ENCODE measurements around the gene C5orf46. TPM values are rescaled to one million over a fixed set of nuclear protein-coding genes. Genes with fewer than 3 reads are reported as not detected.
A peak's percentile ranks its signal among the peaks of the same experiment; 100 is the strongest.
"Not testable (repeated sequence)": the region's sequence is repeated elsewhere in the genome, so short reads cannot be mapped to it uniquely, and the experiment has no call there.

C5orf46 gene
- total RNA-seq: not detected
- polyA plus RNA-seq (2013, experiment 1 of 2): 0.78 TPM
- polyA plus RNA-seq (2013, experiment 2 of 2): not detected
- long read RNA-seq, experiment 1: 0 reads
- long read RNA-seq, experiment 2: 0 reads
- long read RNA-seq, experiment 3: 0 reads
- long read RNA-seq, experiment 4: 0 reads

DNA sequence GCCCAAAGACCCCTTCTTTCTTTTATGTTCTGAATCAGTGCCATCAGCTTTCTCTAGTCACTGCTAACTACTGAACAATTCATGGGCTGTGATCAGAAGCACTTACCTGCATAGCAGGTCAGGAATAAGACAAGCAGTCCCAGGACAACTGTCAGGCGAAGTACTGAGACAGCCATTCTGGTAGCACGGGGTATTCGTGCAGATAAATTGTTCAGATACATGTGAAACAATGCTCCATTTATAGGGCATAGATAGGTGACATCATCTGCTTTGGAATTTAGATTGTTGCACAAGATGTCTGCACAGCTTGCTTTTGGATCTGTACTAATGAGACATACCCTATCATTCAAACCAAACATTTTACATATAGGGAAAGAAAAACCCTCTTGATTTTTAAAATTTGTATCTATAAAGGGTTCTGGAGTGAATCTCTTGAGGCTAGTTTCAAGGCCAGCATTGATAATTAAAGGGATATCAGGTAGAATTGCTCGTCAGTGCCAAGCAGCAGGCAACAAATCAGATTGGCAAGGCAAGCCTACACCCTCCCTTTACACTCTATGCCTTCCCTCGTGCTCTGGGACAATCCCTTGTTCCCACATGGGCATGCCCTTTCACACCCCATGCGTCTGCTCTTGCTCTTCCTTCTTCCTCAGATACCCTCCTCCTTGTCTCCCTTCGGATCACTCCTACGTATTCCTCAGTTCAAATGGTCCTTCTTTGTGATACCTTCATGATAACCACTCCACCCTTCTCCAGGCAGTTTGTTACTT, at the start of gene C5orf46:
Gene C5orf46 (minus strand): TSS at position 213 of the 770 bp plus-strand sequence. CDS start 37 bp downstream, at position 176.
- 92 to 93% methylated on average over 6 to 8 of the region's 8 CpGs for WGBS, 2 experiments (ENCODE audit: insufficient coverage in 1 of 2, insufficient read length in 1 of 2)
- TF ChIP-seq, protein P1, sequence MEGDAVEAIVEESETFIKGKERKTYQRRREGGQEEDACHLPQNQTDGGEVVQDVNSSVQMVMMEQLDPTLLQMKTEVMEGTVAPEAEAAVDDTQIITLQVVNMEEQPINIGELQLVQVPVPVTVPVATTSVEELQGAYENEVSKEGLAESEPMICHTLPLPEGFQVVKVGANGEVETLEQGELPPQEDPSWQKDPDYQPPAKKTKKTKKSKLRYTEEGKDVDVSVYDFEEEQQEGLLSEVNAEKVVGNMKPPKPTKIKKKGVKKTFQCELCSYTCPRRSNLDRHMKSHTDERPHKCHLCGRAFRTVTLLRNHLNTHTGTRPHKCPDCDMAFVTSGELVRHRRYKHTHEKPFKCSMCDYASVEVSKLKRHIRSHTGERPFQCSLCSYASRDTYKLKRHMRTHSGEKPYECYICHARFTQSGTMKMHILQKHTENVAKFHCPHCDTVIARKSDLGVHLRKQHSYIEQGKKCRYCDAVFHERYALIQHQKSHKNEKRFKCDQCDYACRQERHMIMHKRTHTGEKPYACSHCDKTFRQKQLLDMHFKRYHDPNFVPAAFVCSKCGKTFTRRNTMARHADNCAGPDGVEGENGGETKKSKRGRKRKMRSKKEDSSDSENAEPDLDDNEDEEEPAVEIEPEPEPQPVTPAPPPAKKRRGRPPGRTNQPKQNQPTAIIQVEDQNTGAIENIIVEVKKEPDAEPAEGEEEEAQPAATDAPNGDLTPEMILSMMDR (conservative IDR thresholded peaks at IDR 0.05): no peak
- Histone ChIP-seq H3K4me1 (ENCODE audit: control insufficient read depth, insufficient read depth, low read length) (no peaks in the 10 kb centered on the region), H3K36me3 (ENCODE audit: control insufficient read depth, insufficient read depth, low read length) (no peaks in the 10 kb centered on the region), H3K9ac (ENCODE audit: extremely low read depth, low read length, poor library complexity, severe bottlenecking) (no peak within 1 kb of the TSS), H3K27ac (ENCODE audit: low read depth, low read length) (no peak within 1 kb of the TSS), H3K27me3 (ENCODE audit: control insufficient read depth, insufficient read depth, low read length, poor library complexity, severe bottlenecking) (no peaks in the 10 kb centered on the region), H3K4me3 (ENCODE audit: low read length) (no peak within 1 kb of the TSS), H3K9me3 (ENCODE audit: control insufficient read depth, low read length) (no peaks in the 10 kb centered on the region)
- DNase-seq: no peak
- H3K9me3 Mint-ChIP-seq: no peaks in the 10 kb centered on the region
- no peaks in the 10 kb centered on the region for H3K36me3 Mint-ChIP-seq (ENCODE audit: low read depth)
- no peak within 1 kb of the TSS for H3K27ac Mint-ChIP-seq
- no peak within 1 kb of the TSS for H3K4me3 Mint-ChIP-seq
- H3K27me3 Mint-ChIP-seq (ENCODE audit: insufficient read depth): no peaks in the 10 kb centered on the region
- peaks cover 3% of the 10 kb centered on the region for H3K4me1 Mint-ChIP-seq

DNA sequence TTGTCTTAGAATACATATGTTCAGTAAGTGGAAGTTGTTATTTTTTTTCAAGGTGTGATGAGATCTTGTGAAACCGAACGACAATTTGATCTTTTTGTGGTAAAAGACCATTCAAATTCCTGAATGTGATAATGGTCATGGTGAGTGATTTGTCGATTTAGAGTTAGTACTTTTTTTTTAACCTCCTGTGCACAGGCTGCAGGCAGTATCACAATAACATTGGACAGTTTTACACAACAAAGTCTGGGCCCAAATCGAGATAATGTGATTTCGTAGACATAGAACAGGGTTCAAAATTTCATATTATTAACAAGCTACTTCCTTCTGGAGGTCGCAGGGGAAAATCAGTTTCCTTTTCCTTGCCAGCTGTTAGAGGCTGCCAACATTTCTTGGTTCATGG, 48.6 kb upstream of the C5orf46 start:
- no peaks in the 10 kb centered on the region for H3K4me1 ChIP-seq (ENCODE audit: control insufficient read depth, insufficient read depth, low read length)
- Mint-ChIP-seq H3K27ac (no peak overlapping the region), H3K9me3 (peaks cover 13% of the 10 kb centered on the region), H3K27me3 (ENCODE audit: insufficient read depth) (no peaks in the 10 kb centered on the region), H3K4me1 (peaks cover 2% of the 10 kb centered on the region), H3K4me3 (no peak overlapping the region), H3K36me3 (ENCODE audit: low read depth) (peaks cover 43% of the 10 kb centered on the region)
- no peak for DNase-seq
- H3K27me3 ChIP-seq (ENCODE audit: control insufficient read depth, insufficient read depth, low read length, poor library complexity, severe bottlenecking): no peaks in the 10 kb centered on the region
- H3K27ac ChIP-seq (ENCODE audit: low read depth, low read length): no peak overlapping the region
- TF ChIP-seq, protein P1 (conservative IDR thresholded peaks at IDR 0.05): no peak
- H3K36me3 ChIP-seq (ENCODE audit: control insufficient read depth, insufficient read depth, low read length): no peaks in the 10 kb centered on the region
- no peak overlapping the region for H3K9ac ChIP-seq (ENCODE audit: extremely low read depth, low read length, poor library complexity, severe bottlenecking)
- no peak overlapping the region for H3K4me3 ChIP-seq (ENCODE audit: low read length)
- 87 to 91% methylated on average over 6 of the region's 6 CpGs for WGBS, 2 experiments (ENCODE audit: insufficient coverage in 1 of 2, insufficient read length in 1 of 2)
- H3K9me3 ChIP-seq (ENCODE audit: control insufficient read depth, low read length): peaks cover 5% of the 10 kb centered on the region

DNA sequence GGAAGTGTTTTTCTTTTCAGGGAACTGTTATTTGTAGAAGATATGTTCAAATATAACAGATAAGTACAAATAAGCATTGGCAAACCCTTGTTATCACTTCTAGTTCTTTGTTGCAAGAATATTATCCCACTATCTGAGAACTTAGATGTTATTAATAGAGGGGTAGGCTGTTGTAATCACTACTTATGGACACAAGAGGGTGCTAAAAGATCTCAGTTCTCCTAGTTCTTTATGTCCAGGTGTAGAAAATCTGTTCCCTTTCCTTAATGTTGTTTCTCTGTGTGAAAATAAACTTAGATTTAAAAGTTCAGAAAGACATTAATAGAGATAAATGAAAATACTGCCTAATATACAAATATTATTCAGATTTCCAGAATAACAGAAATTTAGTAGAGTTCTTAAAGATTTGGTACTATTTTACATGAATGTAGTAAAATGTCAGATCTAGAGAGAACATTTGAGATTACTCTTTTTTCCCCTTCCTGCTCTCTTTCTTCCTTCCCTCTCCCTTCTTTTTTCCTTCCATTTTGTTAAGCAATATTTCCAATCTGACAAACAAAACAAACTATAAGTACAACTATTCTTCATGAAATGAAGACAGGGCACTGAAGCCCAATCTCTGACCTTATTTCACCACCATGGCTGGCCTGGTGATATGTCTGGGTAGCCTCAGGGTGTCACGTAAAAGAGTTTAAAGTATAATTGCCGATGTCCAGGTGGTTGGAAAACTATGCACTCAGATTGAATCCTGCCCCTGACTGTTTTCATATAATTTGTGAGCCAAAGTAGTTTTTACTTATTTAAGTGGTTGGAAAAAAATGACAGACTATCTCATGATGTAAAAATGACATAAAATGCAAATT, 43.6 kb upstream of the C5orf46 start:
- no peaks in the 10 kb centered on the region for H3K27me3 ChIP-seq (ENCODE audit: control insufficient read depth, insufficient read depth, low read length, poor library complexity, severe bottlenecking)
- no peak overlapping the region for H3K4me3 ChIP-seq (ENCODE audit: low read length)
- H3K27ac ChIP-seq (ENCODE audit: low read depth, low read length): no peak overlapping the region
- TF ChIP-seq, protein P1 (conservative IDR thresholded peaks at IDR 0.05): peak; percentile 84
- H3K27me3 Mint-ChIP-seq (ENCODE audit: insufficient read depth): no peaks in the 10 kb centered on the region
- H3K9me3 Mint-ChIP-seq: peaks cover 5% of the 10 kb centered on the region
- no peak overlapping the region for H3K4me3 Mint-ChIP-seq
- H3K27ac Mint-ChIP-seq: no peak overlapping the region
- H3K9ac ChIP-seq (ENCODE audit: extremely low read depth, low read length, poor library complexity, severe bottlenecking): no peak overlapping the region
- peaks cover 13% of the 10 kb centered on the region for H3K4me1 Mint-ChIP-seq
- peaks cover 4% of the 10 kb centered on the region for H3K9me3 ChIP-seq (ENCODE audit: control insufficient read depth, low read length)
- 88 to 100% methylated on average over 1 to 2 of the region's 2 CpGs for WGBS, 2 experiments (ENCODE audit: insufficient coverage in 1 of 2, insufficient read length in 1 of 2)
- no peak for DNase-seq
- no peaks in the 10 kb centered on the region for H3K36me3 ChIP-seq (ENCODE audit: control insufficient read depth, insufficient read depth, low read length)
- peaks cover 12% of the 10 kb centered on the region for H3K36me3 Mint-ChIP-seq (ENCODE audit: low read depth)
- H3K4me1 ChIP-seq (ENCODE audit: control insufficient read depth, insufficient read depth, low read length): no peaks in the 10 kb centered on the region

DNA sequence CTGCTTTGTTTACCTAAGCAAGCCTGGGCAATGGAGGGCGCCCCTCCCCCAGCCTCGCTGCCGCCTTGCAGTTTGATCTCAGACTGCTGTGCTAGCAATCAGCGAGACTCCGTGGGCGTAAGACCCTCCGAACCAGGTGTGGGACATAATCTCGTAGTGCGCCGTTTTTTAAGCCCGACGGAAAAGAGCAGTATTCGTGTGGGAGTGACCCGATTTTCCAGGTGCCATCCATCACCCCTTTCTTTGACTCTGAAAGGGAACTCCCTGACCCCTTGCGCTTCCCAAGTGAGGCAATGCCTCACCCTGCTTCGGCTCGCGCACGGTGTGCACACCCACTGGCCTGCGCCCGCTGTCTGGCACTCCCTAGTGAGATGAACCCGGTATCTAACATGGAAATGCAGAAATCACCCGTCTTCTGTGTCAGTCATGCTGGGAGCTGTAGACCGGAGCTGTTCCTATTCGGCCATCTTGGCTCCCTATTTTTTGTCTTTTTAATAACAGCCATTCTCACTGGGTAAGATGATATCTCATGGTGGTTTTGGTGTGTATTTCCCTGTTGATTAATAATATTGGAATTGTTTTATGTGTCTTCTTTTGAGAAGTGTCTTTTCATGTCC, 40.4 kb upstream of the C5orf46 start:
- Histone ChIP-seq H3K27ac (ENCODE audit: low read depth, low read length) (peak overlapping the region; percentile 75), H3K9ac (ENCODE audit: extremely low read depth, low read length, poor library complexity, severe bottlenecking) (peak overlapping the region; percentile 73), H3K4me3 (ENCODE audit: low read length) (peak overlapping the region; percentile 97)
- peak overlapping the region; percentile 100 for H3K27ac Mint-ChIP-seq
- H3K36me3 Mint-ChIP-seq (ENCODE audit: low read depth); H3K9me3 ChIP-seq (ENCODE audit: control insufficient read depth, low read length); H3K9me3 Mint-ChIP-seq; H3K27me3 ChIP-seq (ENCODE audit: control insufficient read depth, insufficient read depth, low read length, poor library complexity, severe bottlenecking); H3K27me3 Mint-ChIP-seq (ENCODE audit: insufficient read depth); H3K36me3 ChIP-seq (ENCODE audit: control insufficient read depth, insufficient read depth, low read length); H3K4me1 ChIP-seq (ENCODE audit: control insufficient read depth, insufficient read depth, low read length): not testable (repeated sequence)
- H3K4me3 Mint-ChIP-seq: peak overlapping the region; percentile 98
- WGBS, 2 experiments (ENCODE audit: insufficient coverage in 1 of 2, insufficient read length in 1 of 2): 34 to 79% methylated on average over 8 to 25 of the region's 25 CpGs
- DNase-seq: peak; percentile 69
- H3K4me1 Mint-ChIP-seq: peaks cover 13% of the 10 kb centered on the region
